ENCODE data around the gene ADAMTSL5.

DNA sequence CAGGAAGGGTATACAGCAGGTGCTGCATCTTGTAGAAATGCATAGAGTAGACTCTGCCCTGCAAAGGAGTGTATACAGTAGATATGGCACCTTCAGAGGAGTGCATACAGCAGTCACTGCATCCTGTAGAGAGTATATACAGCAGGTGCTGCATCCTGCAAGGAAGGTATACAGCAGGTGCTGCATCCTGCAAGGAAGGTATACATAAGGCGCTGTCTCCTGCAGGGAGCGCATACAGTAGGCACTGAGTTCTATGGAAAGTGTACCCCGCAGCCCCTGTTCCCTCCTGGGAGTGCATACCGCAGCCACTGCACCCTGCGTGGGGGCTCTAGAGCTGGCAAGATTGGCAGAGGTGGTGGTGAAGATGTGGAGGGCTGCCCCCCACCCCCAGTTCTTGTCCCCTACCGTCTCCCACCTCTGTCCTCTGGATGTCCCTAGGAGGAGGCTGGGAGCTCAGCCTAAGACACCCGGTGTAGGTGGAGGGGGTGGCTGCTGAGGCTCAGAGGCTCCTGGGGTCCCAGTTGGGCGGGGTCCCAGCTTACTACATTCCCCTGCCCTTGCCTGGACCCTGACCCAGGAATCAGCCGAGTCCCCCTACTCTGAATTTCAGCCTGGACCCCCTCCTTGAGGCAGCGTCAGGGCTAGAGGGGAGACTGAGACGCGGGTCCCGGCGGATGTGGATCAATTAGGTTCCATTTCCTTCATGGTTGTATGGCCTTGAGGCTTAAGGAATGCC lies 2.3 kb upstream of the ADAMTSL5 start:
- TF ChIP-seq GABPA (IDR thresholded peaks at IDR 0.05; ENCODE audit: low read depth, low read length), result no peak
- TF ChIP-seq GABPA (CRISPR knock-in tag; IDR thresholded peaks at IDR 0.05; ENCODE audit: low read depth), result no peak
- no peak for TF ChIP-seq ZNF703 (CRISPR knock-in tag; IDR thresholded peaks at IDR 0.05; ENCODE audit: borderline replicate concordance)
- TF ChIP-seq, protein P1, sequence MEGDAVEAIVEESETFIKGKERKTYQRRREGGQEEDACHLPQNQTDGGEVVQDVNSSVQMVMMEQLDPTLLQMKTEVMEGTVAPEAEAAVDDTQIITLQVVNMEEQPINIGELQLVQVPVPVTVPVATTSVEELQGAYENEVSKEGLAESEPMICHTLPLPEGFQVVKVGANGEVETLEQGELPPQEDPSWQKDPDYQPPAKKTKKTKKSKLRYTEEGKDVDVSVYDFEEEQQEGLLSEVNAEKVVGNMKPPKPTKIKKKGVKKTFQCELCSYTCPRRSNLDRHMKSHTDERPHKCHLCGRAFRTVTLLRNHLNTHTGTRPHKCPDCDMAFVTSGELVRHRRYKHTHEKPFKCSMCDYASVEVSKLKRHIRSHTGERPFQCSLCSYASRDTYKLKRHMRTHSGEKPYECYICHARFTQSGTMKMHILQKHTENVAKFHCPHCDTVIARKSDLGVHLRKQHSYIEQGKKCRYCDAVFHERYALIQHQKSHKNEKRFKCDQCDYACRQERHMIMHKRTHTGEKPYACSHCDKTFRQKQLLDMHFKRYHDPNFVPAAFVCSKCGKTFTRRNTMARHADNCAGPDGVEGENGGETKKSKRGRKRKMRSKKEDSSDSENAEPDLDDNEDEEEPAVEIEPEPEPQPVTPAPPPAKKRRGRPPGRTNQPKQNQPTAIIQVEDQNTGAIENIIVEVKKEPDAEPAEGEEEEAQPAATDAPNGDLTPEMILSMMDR (CRISPR knock-in tag; IDR thresholded peaks at IDR 0.05), result no peak
- no peak for TF ChIP-seq NCOA1 (CRISPR knock-in tag; IDR thresholded peaks at IDR 0.05)
- TF ChIP-seq NR2C2 (CRISPR knock-in tag; IDR thresholded peaks at IDR 0.05; ENCODE audit: borderline replicate concordance), result no peak
- TF ChIP-seq TP53 (CRISPR knock-in tag; conservative IDR thresholded peaks at IDR 0.05), result no peak
- TF ChIP-seq KLF16 (CRISPR knock-in tag; IDR thresholded peaks at IDR 0.05), result no peak
- no peak for TF ChIP-seq POLR2AphosphoS2 (IDR thresholded peaks at IDR 0.05; ENCODE audit: low read depth, low read length)
- TF ChIP-seq ZBTB21 (CRISPR knock-in tag; IDR thresholded peaks at IDR 0.05), result no peak
- TF ChIP-seq NR2F6 (IDR thresholded peaks at IDR 0.05), result no peak
- TF ChIP-seq NR2F6 (CRISPR knock-in tag; IDR thresholded peaks at IDR 0.05), result no peak
- no peak for TF ChIP-seq ZSCAN30 (CRISPR knock-in tag; IDR thresholded peaks at IDR 0.05)
- TF ChIP-seq EP300 (IDR thresholded peaks at IDR 0.05; ENCODE audit: low read depth in 2 of 2, low read length in 2 of 2), result no peak
- TF ChIP-seq EP300 (CRISPR knock-in tag; IDR thresholded peaks at IDR 0.05; ENCODE audit: borderline replicate concordance), result no peak
- TF ChIP-seq YEATS4 (CRISPR knock-in tag; IDR thresholded peaks at IDR 0.05; ENCODE audit: borderline replicate concordance), result no peak
- no peak for TF ChIP-seq SMARCC2 (IDR thresholded peaks at IDR 0.05)

All from HepG2 (cell line).